K562 (cell line): ENCODE results near the gene FBXW12. TPM values are rescaled to one million over a fixed set of nuclear protein-coding genes. Genes with fewer than 3 reads are reported as not detected.

Experiments used
- BCLAF1 ChIP-seq, 2 experiments: fragments of 450-650 bp in 1 of 2; IDR thresholded peaks; 2 replicates each; pipeline ENCODE4 v1.6.1; 2011 to 2017; ENCODE audit warnings: low read depth in 2 of 2, antibody characterized with exemption in 1 of 2, borderline replicate concordance in 1 of 2, low read length in 1 of 2, mild to moderate bottlenecking in 1 of 2, mixed read lengths in 1 of 2; ENCODE audit not compliant: control insufficient read depth in 1 of 2
- ELF1 ChIP-seq: fragments of 200-800 bp; sonication (Bioruptor generic); IDR thresholded peaks from 2 replicates; pipeline ENCODE4 v1.6.1; 2016; ENCODE audit warnings: missing genetic modification characterization, missing compliant biosample characterization
- FOXA1 ChIP-seq: fragments of 450-650 bp; IDR thresholded peaks from 2 replicates; pipeline ENCODE4 v1.6.1; 2016; ENCODE audit warnings: mild to moderate bottlenecking, borderline replicate concordance
- GTF2F1 ChIP-seq: IDR thresholded peaks from 2 replicates; pipeline ENCODE4 v1.6.1; 2011; ENCODE audit warnings: low read depth, low read length, improper control_type of control experiment
- POLR2AphosphoS5 ChIP-seq: IDR thresholded peaks from 2 replicates; pipeline ENCODE4 v1.6.1; 2011; ENCODE audit warnings: mild to moderate bottlenecking, low read depth, low read length, moderate library complexity; ENCODE audit not compliant: control insufficient read depth, insufficient read depth
- PREB ChIP-seq: sonication (generic); formaldehyde crosslinking; IDR thresholded peaks from 2 replicates; pipeline ENCODE4 v1.8.1; 2023; ENCODE audit warnings: mild to moderate bottlenecking, missing genetic modification reagents
- SP2 ChIP-seq: IDR thresholded peaks from 2 replicates; pipeline ENCODE4 v1.6.1; 2011; ENCODE audit warnings: mild to moderate bottlenecking, low read depth, low read length, moderate library complexity; ENCODE audit not compliant: poor library complexity, severe bottlenecking; ENCODE audit errors: extremely low read depth
- ZFP91 ChIP-seq: sonication (generic); formaldehyde crosslinking; IDR thresholded peaks from 2 replicates; pipeline ENCODE4 v1.8.0; 2022; ENCODE audit warnings: mild to moderate bottlenecking, missing genetic modification reagents
- ZNF280B ChIP-seq: fragments of 250-450 bp; sonication (Bioruptor Pico); IDR thresholded peaks from 2 replicates; pipeline ENCODE4 v1.5.1; 2021; ENCODE audit warnings: mild to moderate bottlenecking
- ZNF764 ChIP-seq: fragments of 250-450 bp; sonication (Bioruptor Pico); IDR thresholded peaks from 2 replicates; pipeline ENCODE4 v1.4.0; 2020; ENCODE audit warnings: low read depth, mild to moderate bottlenecking, moderate library complexity
- polyA plus RNA-seq, 8 experiments: library from polyadenylated mRNA; depleted of rRNA in 4 of 8; stranded (reverse) in 5 of 8; unstranded in 3 of 8; fragments of >200 nt; fragmentation: Nextera tagmentation in 2 of 8; fragmentation: Illumina TruSeq in 1 of 8; extraction: Ambion mirVana in 2 of 8; extraction: Trizol in 1 of 8; gene quantifications; 2 replicates each; pipeline versions ENCODE4 v1.2.1 to v1.2.3, GENCODE V29; 2011 to 2014; ENCODE audit warnings: inconsistent platforms in 1 of 8, missing spikeins in 1 of 8
- total RNA-seq, 7 experiments: library from RNA; depleted of rRNA in 6 of 7; stranded (reverse); fragments of >200 nt in 6 of 7; fragmentation: Illumina TruSeq in 2 of 7; extraction: Trizol in 2 of 7; gene quantifications; 2 replicates each; pipeline versions ENCODE4 v1.2.1 to v1.2.3, GENCODE V29; 2011 to 2021; ENCODE audit warnings: low replicate concordance in 1 of 7
- TF ChIP-seq, protein P1 (sequence below): IDR thresholded peaks from 3 replicates; pipeline ENCODE4 v1.6.1; 2011; ENCODE audit warnings: borderline replicate concordance, mild to moderate bottlenecking, moderate library complexity; ENCODE audit not compliant: insufficient read length; ENCODE audit errors: extremely low read depth

The FBXW12 gene
- total and polyA plus RNA-seq, 9 of the 15 experiments (the other 6 are each of a cell fraction or from before 2014, with no cell fraction given): 0.04 to 0.07 (median 0.06) TPM; not detected in 6

- TF ChIP-seq, protein P1, sequence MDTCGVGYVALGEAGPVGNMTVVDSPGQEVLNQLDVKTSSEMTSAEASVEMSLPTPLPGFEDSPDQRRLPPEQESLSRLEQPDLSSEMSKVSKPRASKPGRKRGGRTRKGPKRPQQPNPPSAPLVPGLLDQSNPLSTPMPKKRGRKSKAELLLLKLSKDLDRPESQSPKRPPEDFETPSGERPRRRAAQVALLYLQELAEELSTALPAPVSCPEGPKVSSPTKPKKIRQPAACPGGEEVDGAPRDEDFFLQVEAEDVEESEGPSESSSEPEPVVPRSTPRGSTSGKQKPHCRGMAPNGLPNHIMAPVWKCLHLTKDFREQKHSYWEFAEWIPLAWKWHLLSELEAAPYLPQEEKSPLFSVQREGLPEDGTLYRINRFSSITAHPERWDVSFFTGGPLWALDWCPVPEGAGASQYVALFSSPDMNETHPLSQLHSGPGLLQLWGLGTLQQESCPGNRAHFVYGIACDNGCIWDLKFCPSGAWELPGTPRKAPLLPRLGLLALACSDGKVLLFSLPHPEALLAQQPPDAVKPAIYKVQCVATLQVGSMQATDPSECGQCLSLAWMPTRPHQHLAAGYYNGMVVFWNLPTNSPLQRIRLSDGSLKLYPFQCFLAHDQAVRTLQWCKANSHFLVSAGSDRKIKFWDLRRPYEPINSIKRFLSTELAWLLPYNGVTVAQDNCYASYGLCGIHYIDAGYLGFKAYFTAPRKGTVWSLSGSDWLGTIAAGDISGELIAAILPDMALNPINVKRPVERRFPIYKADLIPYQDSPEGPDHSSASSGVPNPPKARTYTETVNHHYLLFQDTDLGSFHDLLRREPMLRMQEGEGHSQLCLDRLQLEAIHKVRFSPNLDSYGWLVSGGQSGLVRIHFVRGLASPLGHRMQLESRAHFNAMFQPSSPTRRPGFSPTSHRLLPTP: no peak
- TF ChIP-seq ZNF280B (CRISPR knock-in tag) (no peak), SP2 (no peak), POLR2AphosphoS5 (no peak), PREB (no peak), BCLAF1 (IDR thresholded peaks at IDR 0.05; ENCODE audit: borderline replicate concordance in 1 of 2, control insufficient read depth in 1 of 2, low read depth in 2 of 2, low read length in 1 of 2) (no peak), ZFP91 (CRISPR knock-in tag) (no peak), ELF1 (tag) (no peak), GTF2F1 (no peak), FOXA1 (no peak), ZNF764 (CRISPR knock-in tag) (no peak)
- TF ChIP-seq, all 486 proteins: peak for 0
Measured at GRCh38 chr3:48423241-48423882, 51.3 kb downstream of the FBXW12 start (continued).
